Fibroblast of villous mesenchyme (primary cell): ENCODE data around the gene CENPM. TPM values are rescaled to one million over a fixed set of nuclear protein-coding genes. Genes with fewer than 3 reads are reported as not detected.

ENCODE experiments used
- DNase-seq: peaks from one replicate; pipeline ENCODE4 v3.0.0-alpha.2; 2010; ENCODE audit warnings: low read depth
- H3K4me3 ChIP-seq: 2 replicates; pipeline ENCODE4 v1.5.1; 2011; ENCODE audit warnings: low read depth, mild to moderate bottlenecking, low read length
- total RNA-seq: library from RNA; depleted of rRNA; stranded (reverse); fragments of >200 nt; gene quantifications from 2 replicates; pipeline ENCODE4 v1.2.3, GENCODE V29; 2012
- TF ChIP-seq, protein P1 (sequence below): IDR thresholded peaks from 2 replicates; pipeline ENCODE4 v1.5.1; 2012; ENCODE audit warnings: low read depth, mild to moderate bottlenecking, low read length; ENCODE audit not compliant: insufficient read depth

The CENPM gene
- total RNA-seq, 1 donor: 14.2 TPM

DNA sequence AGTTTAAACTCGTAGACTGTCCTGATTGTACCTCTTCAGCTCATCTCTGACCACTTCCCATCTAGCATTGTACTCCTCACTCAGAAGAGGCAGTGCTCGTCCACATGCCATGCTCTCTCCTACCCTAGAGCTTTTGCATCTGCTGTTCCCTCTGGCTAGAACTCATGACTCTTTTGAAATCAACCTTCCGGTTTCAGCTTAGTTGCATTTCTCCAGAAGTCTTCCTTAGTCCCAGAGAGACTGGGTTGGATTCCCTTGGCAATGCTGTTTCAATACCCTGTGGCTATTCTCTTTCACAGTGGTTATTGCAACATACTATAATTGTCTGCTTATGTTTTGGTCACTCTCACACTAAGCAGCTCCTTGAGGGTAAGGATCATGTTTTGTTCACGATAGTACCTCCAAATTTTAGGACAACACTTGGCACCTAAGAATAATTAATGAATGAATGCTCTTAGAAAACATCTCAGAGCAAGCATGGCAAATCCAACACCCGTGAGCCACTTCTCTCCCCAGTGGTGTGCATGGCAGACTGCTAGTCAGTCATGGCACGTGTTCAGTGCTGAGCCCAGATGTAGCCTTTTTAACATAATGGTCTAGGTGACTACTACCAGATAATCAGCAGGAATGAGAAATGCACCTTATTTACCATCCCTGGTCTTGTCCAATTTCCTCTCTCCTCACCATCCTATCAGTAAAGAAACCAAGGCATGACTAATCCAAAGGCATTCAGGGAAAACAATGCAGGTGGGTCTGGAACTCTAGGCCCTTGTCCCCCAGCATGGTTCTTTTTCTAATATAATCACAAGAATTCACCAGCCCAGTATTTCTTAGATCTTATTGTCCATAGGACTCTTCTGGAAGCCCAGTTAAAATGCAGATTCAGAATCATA is 36.8 kb upstream of the CENPM start:
- DNase-seq: peak; percentile 65
- no peak overlapping the region for H3K4me3 ChIP-seq
- TF ChIP-seq, protein P1, sequence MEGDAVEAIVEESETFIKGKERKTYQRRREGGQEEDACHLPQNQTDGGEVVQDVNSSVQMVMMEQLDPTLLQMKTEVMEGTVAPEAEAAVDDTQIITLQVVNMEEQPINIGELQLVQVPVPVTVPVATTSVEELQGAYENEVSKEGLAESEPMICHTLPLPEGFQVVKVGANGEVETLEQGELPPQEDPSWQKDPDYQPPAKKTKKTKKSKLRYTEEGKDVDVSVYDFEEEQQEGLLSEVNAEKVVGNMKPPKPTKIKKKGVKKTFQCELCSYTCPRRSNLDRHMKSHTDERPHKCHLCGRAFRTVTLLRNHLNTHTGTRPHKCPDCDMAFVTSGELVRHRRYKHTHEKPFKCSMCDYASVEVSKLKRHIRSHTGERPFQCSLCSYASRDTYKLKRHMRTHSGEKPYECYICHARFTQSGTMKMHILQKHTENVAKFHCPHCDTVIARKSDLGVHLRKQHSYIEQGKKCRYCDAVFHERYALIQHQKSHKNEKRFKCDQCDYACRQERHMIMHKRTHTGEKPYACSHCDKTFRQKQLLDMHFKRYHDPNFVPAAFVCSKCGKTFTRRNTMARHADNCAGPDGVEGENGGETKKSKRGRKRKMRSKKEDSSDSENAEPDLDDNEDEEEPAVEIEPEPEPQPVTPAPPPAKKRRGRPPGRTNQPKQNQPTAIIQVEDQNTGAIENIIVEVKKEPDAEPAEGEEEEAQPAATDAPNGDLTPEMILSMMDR: no peak

DNA sequence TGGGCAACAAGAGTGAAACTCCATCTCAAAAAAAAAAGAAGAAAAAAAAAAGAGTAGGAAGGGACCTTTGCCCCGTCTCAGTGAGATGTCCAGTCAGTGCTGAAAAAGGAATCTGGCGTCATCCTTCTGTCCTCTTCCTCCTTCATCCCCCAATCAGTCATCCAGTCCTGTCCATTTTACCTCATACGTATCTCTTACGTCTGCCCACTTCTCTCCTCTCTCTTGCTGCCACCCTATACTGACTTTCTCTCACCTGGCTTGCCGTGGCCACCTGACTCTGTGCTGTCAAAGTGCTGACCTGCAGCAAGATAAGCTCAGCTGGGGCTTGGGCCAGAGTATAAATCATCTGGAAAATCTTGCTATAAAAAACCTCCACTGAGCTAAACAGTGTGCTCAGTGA is 35.9 kb upstream of the CENPM start:
- TF ChIP-seq, protein P1: no peak
- H3K4me3 ChIP-seq: no peak overlapping the region
- DNase-seq: no peak

DNA sequence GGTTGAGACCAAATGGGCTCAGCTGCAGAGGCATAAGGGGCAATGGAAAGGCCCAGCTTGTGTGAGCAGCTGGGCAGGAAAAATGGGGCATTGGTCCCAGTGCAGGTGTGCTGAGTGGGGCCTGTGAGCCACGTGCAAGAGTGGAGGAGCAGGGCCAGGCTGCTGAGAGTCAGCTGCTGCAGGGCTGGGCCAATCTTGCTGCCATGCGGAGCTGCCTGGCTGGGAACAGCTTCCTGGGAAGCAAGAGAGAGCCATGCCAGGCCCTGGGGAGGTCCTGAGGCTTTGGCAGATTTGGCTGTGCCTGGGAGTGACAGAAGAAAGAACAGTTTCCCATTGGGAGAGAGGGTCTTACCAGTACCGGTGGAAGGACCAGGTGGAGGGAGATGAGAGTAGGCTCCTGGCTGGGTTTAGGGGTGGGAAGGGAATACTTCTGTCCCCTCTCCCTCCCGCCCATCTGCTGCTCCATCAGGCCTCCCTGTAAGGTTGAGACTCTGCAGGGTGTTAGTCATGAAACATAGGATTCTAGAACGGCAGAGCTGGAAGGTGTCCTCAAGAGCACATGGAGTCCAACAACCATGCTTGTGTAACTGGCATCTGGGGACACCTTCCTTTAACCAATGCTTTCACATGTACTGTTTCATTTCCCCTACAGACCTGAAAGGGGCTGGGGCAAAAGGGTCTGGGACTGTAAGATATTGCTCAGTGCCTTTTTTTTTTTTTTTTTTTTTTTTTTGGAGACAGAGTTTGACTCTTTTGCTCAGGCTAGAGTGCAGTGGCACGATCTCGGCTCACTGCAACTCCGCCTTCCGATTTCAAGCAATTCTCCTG is 32.7 kb upstream of the CENPM start:
- TF ChIP-seq, protein P1: no peak
- H3K4me3 ChIP-seq: no peak overlapping the region
- no peak for DNase-seq

DNA sequence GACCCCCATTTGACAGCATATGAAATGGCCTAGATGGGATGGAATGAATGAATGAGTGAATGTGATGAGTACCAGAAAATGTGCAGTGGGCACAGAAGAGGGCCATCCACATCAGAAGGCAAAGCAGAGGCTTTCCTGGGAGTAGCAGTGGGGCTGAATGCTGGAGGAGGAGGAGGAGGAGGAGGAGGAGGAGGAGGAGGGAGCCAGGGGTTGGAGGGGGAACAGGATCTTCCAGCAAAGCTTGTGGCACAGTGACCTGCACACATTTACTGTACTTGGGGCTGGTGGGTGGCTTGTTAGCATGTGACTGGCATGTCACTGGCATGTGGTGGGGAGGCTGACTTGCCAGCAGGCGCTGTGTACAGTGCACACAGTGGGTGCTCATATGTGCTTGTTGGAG is 31.8 kb upstream of the CENPM start:
- no peak overlapping the region for H3K4me3 ChIP-seq
- TF ChIP-seq, protein P1: no peak
- no peak for DNase-seq

DNA sequence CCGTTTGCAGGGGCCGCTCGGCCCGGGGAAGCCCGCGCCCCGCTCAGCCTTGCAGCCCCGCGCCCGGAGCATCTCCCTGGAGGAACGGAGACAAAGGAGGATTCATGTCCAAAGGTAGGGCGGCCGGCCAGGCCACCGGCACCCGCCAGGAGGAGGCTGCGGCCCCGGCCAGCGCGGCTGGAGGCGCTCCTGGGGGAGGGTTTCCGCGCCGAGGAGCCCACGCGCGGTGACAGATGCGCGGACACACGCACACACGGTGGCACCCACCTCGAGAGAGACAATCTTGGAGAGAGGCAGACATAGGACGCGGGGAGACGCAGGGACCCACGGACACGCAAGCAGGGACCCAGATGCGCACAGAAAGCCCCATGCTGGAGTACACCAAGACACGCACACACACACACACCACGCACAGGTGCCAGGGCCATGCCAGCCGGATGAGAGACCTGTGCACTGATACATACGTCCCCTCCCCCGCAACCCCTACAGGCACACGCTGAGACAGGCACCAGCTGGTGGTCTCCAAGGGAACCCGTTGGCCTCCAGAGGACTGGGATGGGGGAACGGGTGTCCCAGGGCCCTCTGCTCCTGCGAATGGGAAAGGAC is 30.1 kb upstream of the CENPM start:
- peak overlapping the region; percentile 23 for H3K4me3 ChIP-seq
- TF ChIP-seq, protein P1: no peak
- DNase-seq: no peak

DNA sequence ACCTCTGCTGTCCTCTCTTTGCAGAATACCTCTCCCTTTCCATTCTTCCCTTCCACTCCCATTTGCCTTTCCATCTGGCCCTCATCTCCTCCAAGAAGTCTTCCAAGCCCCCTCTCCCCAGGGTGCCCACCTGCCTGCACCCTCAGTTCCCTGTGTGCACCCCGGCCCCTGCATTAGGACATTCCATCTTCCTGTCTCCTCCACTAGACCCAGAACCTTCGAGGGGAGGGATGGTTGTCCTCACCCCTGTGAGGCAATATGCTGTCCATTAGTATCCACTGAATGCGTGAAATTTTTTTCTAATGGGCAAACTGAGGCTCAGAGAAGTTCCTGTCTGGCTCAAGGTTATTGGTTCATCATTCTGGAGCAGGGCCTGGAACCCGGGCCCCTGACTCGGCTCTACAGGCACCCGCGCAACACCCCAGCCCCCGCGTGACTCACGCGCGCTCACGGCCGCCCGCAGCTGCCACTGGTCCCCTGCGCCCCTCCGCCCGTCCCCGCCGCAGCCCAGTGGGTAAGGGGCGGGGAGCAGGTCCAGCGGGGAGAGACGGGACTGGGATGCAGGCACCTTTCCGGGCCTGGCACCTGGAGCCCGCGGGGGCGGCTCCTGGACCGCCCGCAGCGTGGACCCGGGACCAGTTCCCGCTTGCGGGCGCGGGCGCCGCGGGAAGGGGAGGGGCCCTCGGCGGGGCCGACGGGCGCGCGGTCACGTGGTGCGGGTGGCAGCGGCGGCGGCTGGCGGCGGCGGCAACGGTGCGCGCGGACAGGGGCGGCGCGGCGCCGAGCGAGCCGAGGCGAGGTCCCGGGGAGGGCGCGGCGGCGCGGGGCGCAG is 29.3 kb upstream of the CENPM start:
- H3K4me3 ChIP-seq: peak overlapping the region; percentile 40
- TF ChIP-seq, protein P1: no peak
- no peak for DNase-seq
